Measurements from ENCODE around the gene ASAH2. TPM values are rescaled to one million over a fixed set of nuclear protein-coding genes. Genes with fewer than 3 reads are reported as not detected.
"Not testable (repeated sequence)": the region's sequence is repeated elsewhere in the genome, so short reads cannot be mapped to it uniquely, and the experiment has no call there.

The ASAH2 gene
- total and polyA plus RNA-seq, 11 donors: 0.25 to 2.9 (median 1.00) TPM

- 46 to 52% (median 49%) methylated on average over 3 of the region's 3 CpGs for WGBS, 4 donors
- Histone ChIP-seq H3K27me3 (peaks cover 0 to 8% (median 0%) of the 10 kb centered on the region in 9 donors), H3K4me3 (no peak overlapping the region), H3K4me1 (no peaks in the 10 kb centered on the region), H3K9me3 (no peaks in the 10 kb centered on the region), H3K27ac (no peak overlapping the region), H3K36me3 (no peaks in the 10 kb centered on the region)
- peak in 2 of 4 donors; percentile 52 to 57 for ATAC-seq
- DNase-seq: peak in 3 of 5 donors; percentile 22 to 40 (median 28)
- TF ChIP-seq POLR2A (IDR thresholded peaks at IDR 0.05) (no peak), CTCF (IDR thresholded peaks at IDR 0.05) (peak; percentile 21 to 66 (median 52))
- intact Hi-C loops (cut with DNase I): loop anchor here in 1 of 10 donors (10.0 kb wide), 1 partner anchor 681 kb away; no protein-coding TSS in a partner anchor
These were observed 24.4 kb upstream of the ASAH2 start for GRCh38 chr10:50275650-50276235.

GRCh38 chr10:50272531-50272930 is 21.2 kb upstream of the ASAH2 start:
- no peak overlapping the region for H3K27ac ChIP-seq

GRCh38 chr10:50271564-50272250 is 20.4 kb upstream of the ASAH2 start:
- H3K36me3 ChIP-seq: no peaks in the 10 kb centered on the region
- ATAC-seq (no peak), DNase-seq (no peak)
- no peak overlapping the region for H3K27ac ChIP-seq
- H3K4me1 ChIP-seq: no peaks in the 10 kb centered on the region
- WGBS, 4 donors: 71 to 84% (median 76%) methylated on average over 3 of the region's 3 CpGs
- H3K27me3 ChIP-seq: peaks cover 0 to 8% (median 0%) of the 10 kb centered on the region in 9 donors
- TF ChIP-seq CTCF (IDR thresholded peaks at IDR 0.05): no peak
- no peak for TF ChIP-seq POLR2A (IDR thresholded peaks at IDR 0.05)
- H3K4me3 ChIP-seq: no peak overlapping the region
- intact Hi-C loops (cut with DNase I): loop anchor here in 1 of 10 donors (10.0 kb wide), 1 partner anchor 677 kb away; no protein-coding TSS in a partner anchor
- H3K9me3 ChIP-seq: no peaks in the 10 kb centered on the region

More at GRCh38 chr10:50272531-50272930, 21.2 kb upstream of the ASAH2 start:
- H3K4me1 ChIP-seq: no peaks in the 10 kb centered on the region
- H3K9me3 ChIP-seq: no peaks in the 10 kb centered on the region
- no peak for ATAC-seq
- no peak overlapping the region for H3K4me3 ChIP-seq
- no peaks in the 10 kb centered on the region for H3K36me3 ChIP-seq
- no peak for DNase-seq
- no peak for TF ChIP-seq CTCF (IDR thresholded peaks at IDR 0.05)
- intact Hi-C loops (cut with DNase I): loop anchor here in 1 of 10 donors (10.0 kb wide), 1 partner anchor 678 kb away; no protein-coding TSS in a partner anchor
- 86 to 93% (median 92%) methylated on average over 7 of the region's 7 CpGs for WGBS, 4 donors
- peaks cover 0 to 8% (median 0%) of the 10 kb centered on the region in 9 donors for H3K27me3 ChIP-seq

- intact Hi-C loops (cut with DNase I); H3K27ac ChIP-seq; H3K27me3 ChIP-seq; DNase-seq; H3K4me3 ChIP-seq; ATAC-seq; H3K36me3 ChIP-seq; H3K4me1 ChIP-seq; H3K9me3 ChIP-seq: not testable (repeated sequence)
- 89 to 94% (median 89%) methylated on average over 3 of the region's 3 CpGs for WGBS, 4 donors
These were observed 16.6 kb upstream of the ASAH2 start for GRCh38 chr10:50267877-50268276.

GRCh38 chr10:50262625-50263024 is 11.3 kb upstream of the ASAH2 start:
- H3K9me3 ChIP-seq; H3K36me3 ChIP-seq; H3K4me3 ChIP-seq; ATAC-seq; H3K27ac ChIP-seq; intact Hi-C loops (cut with DNase I); H3K27me3 ChIP-seq; DNase-seq: not testable (repeated sequence)
- WGBS, 4 donors: 68 to 89% (median 88%) methylated on average over 10 of the region's 10 CpGs
- peaks cover 0 to 12% (median 0%) of the 10 kb centered on the region in 12 donors for H3K4me1 ChIP-seq

Data from heart left ventricle (tissue), 16 donors.